GM12874 (cell line): ENCODE measurements around the gene RAB25.

Experiments used
- CTCF ChIP-seq: IDR thresholded peaks from 2 replicates; pipeline ENCODE4 v1.5.1; 2011; ENCODE audit warnings: low read depth, mild to moderate bottlenecking, control low read depth, low read length, moderate library complexity; ENCODE audit not compliant: insufficient read depth

Gene RAB25

GRCh38 chr1:156112276-156113137 is 51.5 kb downstream of the RAB25 start:
- TF ChIP-seq CTCF: no peak

- no peak for TF ChIP-seq CTCF
These were observed 52.5 kb downstream of the RAB25 start for GRCh38 chr1:156113282-156113950.

GRCh38 chr1:156114101-156114918 is 53.4 kb downstream of the RAB25 start, which contains the start of gene LMNA:
TSS of gene LMNA (plus strand) at chr1:156114711. CDS start at chr1:156114919, 208 bp downstream.
- TF ChIP-seq CTCF: no peak

- TF ChIP-seq CTCF: no peak
These were observed 54.1 kb downstream of the RAB25 start for GRCh38 chr1:156114919-156115513.

GRCh38 chr1:156115514-156116374 is 54.8 kb downstream of the RAB25 start:
- TF ChIP-seq CTCF: no peak

GRCh38 chr1:156117414-156118176 is 56.6 kb downstream of the RAB25 start:
- no peak for TF ChIP-seq CTCF
